Astrocyte (in vitro differentiated cells and primary cell): ENCODE data around the gene ITGB2.

ENCODE experiments used
- EZH2 ChIP-seq: IDR thresholded peaks from 2 replicates; pipeline ENCODE4 v1.6.1; 2012; ENCODE audit warnings: mild to moderate bottlenecking, low read length, inconsistent platforms; ENCODE audit not compliant: insufficient read depth
- TF ChIP-seq, protein P1 (sequence below): IDR thresholded peaks from 2 replicates; pipeline ENCODE4 v1.5.1; 2011; ENCODE audit warnings: low read depth, mild to moderate bottlenecking, inconsistent platforms, low read length, moderate library complexity; ENCODE audit not compliant: insufficient read depth

DNA sequence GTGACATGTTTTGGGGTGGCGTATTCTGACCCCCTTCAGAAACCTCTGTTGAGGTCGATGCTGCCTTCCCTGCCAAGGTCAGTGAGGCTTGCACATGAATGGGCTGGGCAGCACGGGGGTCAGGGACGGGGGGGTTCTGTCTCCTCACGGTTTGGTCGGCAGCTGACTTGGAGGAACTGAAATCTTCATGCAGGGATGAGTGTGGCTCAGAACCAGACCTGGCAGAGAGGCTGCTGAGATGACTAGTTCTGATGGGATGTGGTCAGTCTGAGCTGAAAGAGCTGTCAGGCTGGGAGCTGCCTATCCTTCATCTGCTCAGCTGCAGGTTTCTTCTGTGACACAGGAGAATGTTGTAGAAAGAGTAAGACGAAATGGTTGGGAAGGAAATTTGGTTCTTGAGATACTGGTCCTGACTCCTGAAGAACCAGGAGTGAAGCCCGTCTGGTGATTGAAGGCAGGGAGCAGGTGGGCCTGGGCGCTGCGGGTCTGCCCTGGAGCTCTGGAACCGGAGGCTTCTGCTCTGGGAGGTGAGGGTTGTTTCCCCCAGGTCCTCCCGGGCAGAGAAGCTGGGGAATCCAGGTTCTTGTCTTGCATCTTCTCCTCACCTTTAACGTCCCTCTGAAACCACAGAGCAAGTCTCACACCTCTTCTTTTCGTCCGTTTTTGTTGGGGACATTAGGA lies 22.4 kb upstream of the ITGB2 start:
- TF ChIP-seq, protein P1, sequence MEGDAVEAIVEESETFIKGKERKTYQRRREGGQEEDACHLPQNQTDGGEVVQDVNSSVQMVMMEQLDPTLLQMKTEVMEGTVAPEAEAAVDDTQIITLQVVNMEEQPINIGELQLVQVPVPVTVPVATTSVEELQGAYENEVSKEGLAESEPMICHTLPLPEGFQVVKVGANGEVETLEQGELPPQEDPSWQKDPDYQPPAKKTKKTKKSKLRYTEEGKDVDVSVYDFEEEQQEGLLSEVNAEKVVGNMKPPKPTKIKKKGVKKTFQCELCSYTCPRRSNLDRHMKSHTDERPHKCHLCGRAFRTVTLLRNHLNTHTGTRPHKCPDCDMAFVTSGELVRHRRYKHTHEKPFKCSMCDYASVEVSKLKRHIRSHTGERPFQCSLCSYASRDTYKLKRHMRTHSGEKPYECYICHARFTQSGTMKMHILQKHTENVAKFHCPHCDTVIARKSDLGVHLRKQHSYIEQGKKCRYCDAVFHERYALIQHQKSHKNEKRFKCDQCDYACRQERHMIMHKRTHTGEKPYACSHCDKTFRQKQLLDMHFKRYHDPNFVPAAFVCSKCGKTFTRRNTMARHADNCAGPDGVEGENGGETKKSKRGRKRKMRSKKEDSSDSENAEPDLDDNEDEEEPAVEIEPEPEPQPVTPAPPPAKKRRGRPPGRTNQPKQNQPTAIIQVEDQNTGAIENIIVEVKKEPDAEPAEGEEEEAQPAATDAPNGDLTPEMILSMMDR = no peak
- no peak for TF ChIP-seq EZH2
